ENCODE measurements around the gene APBB2.
A peak's percentile ranks its signal among the peaks of the same experiment; 100 is the strongest.

- TF ChIP-seq CTCF (IDR thresholded peaks at IDR 0.05; ENCODE audit: low read depth, low read length, poor library complexity, severe bottlenecking) (peak; percentile 35), EZH2phosphoT487 (IDR thresholded peaks at IDR 0.05; ENCODE audit: borderline replicate concordance, low read length) (no peak)
These were observed 44.4 kb upstream of the APBB2 start for GRCh38 chr4:41258783-41259182.

All from DOHH2 (cell line).